HepG2 (cell line): ENCODE results near the gene ACTN4. TPM values are rescaled to one million over a fixed set of nuclear protein-coding genes. Genes with fewer than 3 reads are reported as not detected.
A peak's percentile ranks its signal among the peaks of the same experiment; 100 is the strongest.

Experiments
- BCL6 ChIP-seq: IDR thresholded peaks from 2 replicates; pipeline ENCODE4 v1.6.1; 2016; ENCODE audit warnings: missing genetic modification reagents, missing compliant biosample characterization
- CCDC6 ChIP-seq: sonication (generic); formaldehyde crosslinking; IDR thresholded peaks from 2 replicates; pipeline ENCODE4 v1.8.1; 2022; ENCODE audit warnings: mild to moderate bottlenecking, missing genetic modification reagents, moderate library complexity
- CENPT ChIP-seq: sonication (generic); formaldehyde crosslinking; IDR thresholded peaks from 2 replicates; pipeline ENCODE4 v1.8.0; 2022; ENCODE audit warnings: low read depth, mild to moderate bottlenecking, moderate library complexity, missing genetic modification reagents
- CENPX ChIP-seq: sonication (generic); formaldehyde crosslinking; IDR thresholded peaks from 2 replicates; pipeline ENCODE4 v1.9.0; 2021; ENCODE audit warnings: mild to moderate bottlenecking, missing genetic modification reagents, moderate library complexity
- EEA1 ChIP-seq: sonication (generic); formaldehyde crosslinking; IDR thresholded peaks from 2 replicates; pipeline ENCODE4 v1.5.1; 2020; ENCODE audit warnings: mild to moderate bottlenecking, missing genetic modification reagents, borderline replicate concordance
- GTF3A ChIP-seq: sonication (generic); formaldehyde crosslinking; conservative IDR thresholded peaks from 2 replicates; pipeline ENCODE4 v1.4.0; 2020; ENCODE audit warnings: mild to moderate bottlenecking, missing genetic modification reagents
- HMG20B ChIP-seq: conservative IDR thresholded peaks from 2 replicates; pipeline ENCODE4 v1.6.1; 2016; ENCODE audit warnings: missing genetic modification reagents, missing compliant biosample characterization
- IKZF1 ChIP-seq: fragments of 450-650 bp; IDR thresholded peaks from 2 replicates; pipeline ENCODE4 v1.7.1; 2016
- MED13 ChIP-seq: sonication (generic); formaldehyde crosslinking; IDR thresholded peaks from 2 replicates; pipeline ENCODE4 v1.5.0; 2020; ENCODE audit warnings: missing genetic modification reagents
- MIER3 ChIP-seq: IDR thresholded peaks from 2 replicates; pipeline ENCODE4 v1.6.1; 2016; ENCODE audit warnings: missing compliant biosample characterization, borderline replicate concordance
- NONO ChIP-seq, 2 experiments: fragments of 450-650 bp in 1 of 2; sonication (generic) in 1 of 2; formaldehyde crosslinking in 1 of 2; IDR thresholded peaks in 1 of 2; conservative IDR thresholded peaks in 1 of 2; 2 replicates each; pipeline versions ENCODE4 v1.6.1 to v1.8.0; 2017 to 2022; ENCODE audit warnings: mild to moderate bottlenecking in 1 of 2, missing genetic modification reagents in 1 of 2, moderate library complexity in 1 of 2
- NPAS2 ChIP-seq: sonication (generic); formaldehyde crosslinking; IDR thresholded peaks from 2 replicates; pipeline ENCODE4 v1.8.0; 2022; ENCODE audit warnings: mild to moderate bottlenecking, missing genetic modification reagents, borderline replicate concordance
- PITX1 ChIP-seq: sonication (generic); formaldehyde crosslinking; IDR thresholded peaks from 2 replicates; pipeline ENCODE4 v1.5.1; 2020; ENCODE audit warnings: mild to moderate bottlenecking, missing genetic modification reagents
- PLRG1 ChIP-seq: fragments of 450-650 bp; conservative IDR thresholded peaks from 2 replicates; pipeline ENCODE4 v1.6.1; 2016
- SOX13 ChIP-seq, 3 experiments: fragments of 450-650 bp in 1 of 3; sonication (generic) in 1 of 3; formaldehyde crosslinking in 1 of 3; IDR thresholded peaks in 2 of 3; conservative IDR thresholded peaks in 1 of 3; 2 replicates each; pipeline versions ENCODE4 v1.5.0 to v1.6.1; 2016 to 2020; ENCODE audit warnings: antibody characterized with exemption in 1 of 3, mild to moderate bottlenecking in 1 of 3, missing compliant biosample characterization in 1 of 3, missing genetic modification reagents in 1 of 3, moderate library complexity in 1 of 3
- SOX5 ChIP-seq: IDR thresholded peaks from 2 replicates; pipeline ENCODE4 v1.6.1; 2016; ENCODE audit warnings: borderline replicate concordance
- SP1 ChIP-seq, 2 experiments: fragments of 450-650 bp in 1 of 2; sonication (generic) in 1 of 2; formaldehyde crosslinking in 1 of 2; IDR thresholded peaks; 2 replicates each; pipeline versions ENCODE4 v1.4.0 to v1.6.1; 2016 to 2020; ENCODE audit warnings: missing genetic modification reagents in 1 of 2
- THYN1 ChIP-seq: sonication (generic); formaldehyde crosslinking; IDR thresholded peaks from 2 replicates; pipeline ENCODE4 v1.8.1; 2023; ENCODE audit warnings: low read depth, mild to moderate bottlenecking, moderate library complexity, missing genetic modification reagents, borderline replicate concordance
- ZNF282 ChIP-seq: fragments of 450-650 bp; IDR thresholded peaks from 2 replicates; pipeline ENCODE4 v1.6.1; 2018; ENCODE audit not compliant: partially characterized antibody
- ZNF543 ChIP-seq: sonication (generic); formaldehyde crosslinking; IDR thresholded peaks from 2 replicates; pipeline ENCODE4 v1.4.0; 2020; ENCODE audit warnings: mild to moderate bottlenecking, missing genetic modification reagents
- ZNF564 ChIP-seq: sonication (generic); formaldehyde crosslinking; IDR thresholded peaks from 2 replicates; pipeline ENCODE4 v1.8.1; 2023; ENCODE audit warnings: mild to moderate bottlenecking, missing genetic modification reagents
- ZNF614 ChIP-seq: IDR thresholded peaks from 2 replicates; pipeline ENCODE4 v1.6.1; 2018; ENCODE audit warnings: missing biosample characterization, missing genetic modification reagents, inconsistent platforms, borderline replicate concordance
- ZNF775 ChIP-seq: sonication (generic); formaldehyde crosslinking; IDR thresholded peaks from 2 replicates; pipeline ENCODE4 v1.4.0; 2020; ENCODE audit warnings: missing genetic modification reagents, mild to moderate bottlenecking, moderate library complexity, borderline replicate concordance
- ZSCAN12 ChIP-seq: sonication (generic); formaldehyde crosslinking; IDR thresholded peaks from 2 replicates; pipeline ENCODE4 v1.9.0; 2021; ENCODE audit warnings: mild to moderate bottlenecking, missing genetic modification reagents
- polyA plus RNA-seq, 8 experiments: library from polyadenylated mRNA; depleted of rRNA in 3 of 8; stranded (reverse) in 7 of 8; unstranded in 1 of 8; fragments of >200 nt; fragmentation: Illumina TruSeq in 4 of 8; extraction: Trizol in 4 of 8; gene quantifications; 2 replicates each; pipeline versions ENCODE4 v1.2.1 to v1.2.3, GENCODE V29; 2011 to 2016; ENCODE audit warnings: low read depth in 4 of 8, missing spikeins in 1 of 8, mixed read lengths in 1 of 8; ENCODE audit not compliant: insufficient read depth in 1 of 8
- total RNA-seq, 5 experiments: library from RNA; depleted of rRNA; stranded (reverse); fragments of >200 nt; fragmentation: Illumina TruSeq; extraction: Trizol; gene quantifications; 2 replicates each; pipeline ENCODE4 v1.2.3, GENCODE V29; 2016; ENCODE audit warnings: low read depth in 1 of 5
- TF ChIP-seq, protein P1 (sequence below): sonication (generic); formaldehyde crosslinking; IDR thresholded peaks from 2 replicates; pipeline ENCODE4 v1.4.0; 2020; ENCODE audit warnings: missing genetic modification reagents; ENCODE audit errors: not compliant biosample characterization
- TF ChIP-seq, protein P2 (sequence below): sonication (generic); formaldehyde crosslinking; conservative IDR thresholded peaks from 2 replicates; pipeline ENCODE4 v1.5.0; 2020; ENCODE audit warnings: missing genetic modification reagents
- TF ChIP-seq, protein P3 (sequence below): sonication (generic); formaldehyde crosslinking; IDR thresholded peaks from 2 replicates; pipeline ENCODE4 v1.4.0; 2020; ENCODE audit warnings: missing genetic modification reagents

The ACTN4 gene
- total and polyA plus RNA-seq, 2 of the 13 experiments (the other 11 are each of a cell fraction or from before 2014, with no cell fraction given), result 171 to 192 TPM

DNA sequence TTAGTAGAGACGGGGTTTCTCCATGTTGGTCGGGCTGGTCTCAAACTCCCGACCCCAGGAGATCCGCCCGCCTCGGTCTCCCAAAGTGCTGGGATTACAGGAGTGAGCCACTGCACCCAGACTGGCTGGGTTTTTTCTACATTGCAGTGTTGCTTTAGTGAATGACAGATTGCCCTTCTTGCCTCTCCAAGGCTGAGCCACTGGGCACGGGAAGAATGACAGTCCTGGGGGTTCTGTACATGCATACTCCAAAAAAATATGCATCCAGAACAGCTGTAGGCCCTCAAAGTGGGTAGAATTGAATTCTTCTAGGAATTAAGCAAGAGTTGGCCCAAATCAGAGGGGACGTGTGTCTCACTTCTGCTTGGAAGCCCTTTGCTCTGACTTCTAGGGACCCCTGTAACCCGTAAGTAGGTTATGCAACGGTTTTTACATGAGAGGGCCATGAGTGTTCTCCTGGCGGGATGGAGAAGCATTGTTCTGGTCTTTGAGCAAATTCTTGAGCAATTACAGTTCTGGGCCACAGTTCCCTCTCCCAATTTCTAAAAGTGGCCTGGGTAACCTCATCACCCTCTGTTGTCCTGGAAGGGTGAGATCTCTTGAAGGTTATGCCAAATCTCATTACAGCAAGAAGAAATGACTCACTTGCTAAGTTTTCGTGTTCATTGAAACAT, 3.6 kb downstream of the ACTN4 start (continued):
- TF ChIP-seq CENPT (CRISPR knock-in tag), result no peak
- TF ChIP-seq MIER3 (CRISPR knock-in tag), result no peak
- TF ChIP-seq HMG20B (CRISPR knock-in tag), result no peak
- no peak for TF ChIP-seq PITX1 (CRISPR knock-in tag)
- 0 out of 2 replicates have a peak, but pooled peaks have one; percentile 11 for TF ChIP-seq SOX5 (CRISPR knock-in tag)
- TF ChIP-seq, protein P1, sequence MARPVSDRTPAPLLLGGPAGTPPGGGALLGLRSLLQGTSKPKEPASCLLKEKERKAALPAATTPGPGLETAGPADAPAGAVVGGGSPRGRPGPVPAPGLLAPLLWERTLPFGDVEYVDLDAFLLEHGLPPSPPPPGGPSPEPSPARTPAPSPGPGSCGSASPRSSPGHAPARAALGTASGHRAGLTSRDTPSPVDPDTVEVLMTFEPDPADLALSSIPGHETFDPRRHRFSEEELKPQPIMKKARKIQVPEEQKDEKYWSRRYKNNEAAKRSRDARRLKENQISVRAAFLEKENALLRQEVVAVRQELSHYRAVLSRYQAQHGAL, result no peak
- no peak for TF ChIP-seq NPAS2 (CRISPR knock-in tag)
- no peak for TF ChIP-seq SP1 (IDR thresholded peaks at IDR 0.05)
- TF ChIP-seq SP1 (CRISPR knock-in tag; IDR thresholded peaks at IDR 0.05), result no peak
- no peak for TF ChIP-seq GTF3A
- TF ChIP-seq IKZF1, result no peak
- TF ChIP-seq, protein P2, sequence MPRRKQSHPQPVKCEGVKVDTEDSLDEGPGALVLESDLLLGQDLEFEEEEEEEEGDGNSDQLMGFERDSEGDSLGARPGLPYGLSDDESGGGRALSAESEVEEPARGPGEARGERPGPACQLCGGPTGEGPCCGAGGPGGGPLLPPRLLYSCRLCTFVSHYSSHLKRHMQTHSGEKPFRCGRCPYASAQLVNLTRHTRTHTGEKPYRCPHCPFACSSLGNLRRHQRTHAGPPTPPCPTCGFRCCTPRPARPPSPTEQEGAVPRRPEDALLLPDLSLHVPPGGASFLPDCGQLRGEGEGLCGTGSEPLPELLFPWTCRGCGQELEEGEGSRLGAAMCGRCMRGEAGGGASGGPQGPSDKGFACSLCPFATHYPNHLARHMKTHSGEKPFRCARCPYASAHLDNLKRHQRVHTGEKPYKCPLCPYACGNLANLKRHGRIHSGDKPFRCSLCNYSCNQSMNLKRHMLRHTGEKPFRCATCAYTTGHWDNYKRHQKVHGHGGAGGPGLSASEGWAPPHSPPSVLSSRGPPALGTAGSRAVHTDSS (CRISPR knock-in tag), result no peak
- TF ChIP-seq EEA1, result no peak
- peak; percentile 63 for TF ChIP-seq BCL6 (CRISPR knock-in tag)
- TF ChIP-seq ZSCAN12 (CRISPR knock-in tag), result no peak
- no peak for TF ChIP-seq ZNF282
- TF ChIP-seq ZNF775 (CRISPR knock-in tag), result no peak
- TF ChIP-seq ZNF564 (CRISPR knock-in tag), result no peak
- TF ChIP-seq CCDC6 (CRISPR knock-in tag), result 0 out of 2 replicates have a peak, but pooled peaks have one; percentile 47
- TF ChIP-seq NONO (IDR thresholded peaks at IDR 0.05), result no peak
- TF ChIP-seq NONO (CRISPR knock-in tag; conservative IDR thresholded peaks at IDR 0.05), result no peak
- TF ChIP-seq ZNF614, result no peak
- no peak for TF ChIP-seq THYN1 (CRISPR knock-in tag)
- TF ChIP-seq, protein P3, sequence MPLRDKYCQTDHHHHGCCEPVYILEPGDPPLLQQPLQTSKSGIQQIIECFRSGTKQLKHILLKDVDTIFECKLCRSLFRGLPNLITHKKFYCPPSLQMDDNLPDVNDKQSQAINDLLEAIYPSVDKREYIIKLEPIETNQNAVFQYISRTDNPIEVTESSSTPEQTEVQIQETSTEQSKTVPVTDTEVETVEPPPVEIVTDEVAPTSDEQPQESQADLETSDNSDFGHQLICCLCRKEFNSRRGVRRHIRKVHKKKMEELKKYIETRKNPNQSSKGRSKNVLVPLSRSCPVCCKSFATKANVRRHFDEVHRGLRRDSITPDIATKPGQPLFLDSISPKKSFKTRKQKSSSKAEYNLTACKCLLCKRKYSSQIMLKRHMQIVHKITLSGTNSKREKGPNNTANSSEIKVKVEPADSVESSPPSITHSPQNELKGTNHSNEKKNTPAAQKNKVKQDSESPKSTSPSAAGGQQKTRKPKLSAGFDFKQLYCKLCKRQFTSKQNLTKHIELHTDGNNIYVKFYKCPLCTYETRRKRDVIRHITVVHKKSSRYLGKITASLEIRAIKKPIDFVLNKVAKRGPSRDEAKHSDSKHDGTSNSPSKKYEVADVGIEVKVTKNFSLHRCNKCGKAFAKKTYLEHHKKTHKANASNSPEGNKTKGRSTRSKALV (CRISPR knock-in tag), result no peak
- TF ChIP-seq ZNF543 (CRISPR knock-in tag), result 0 out of 2 replicates have a peak, but pooled peaks have one; percentile 32
- TF ChIP-seq MED13 (CRISPR knock-in tag), result no peak
- no peak for TF ChIP-seq CENPX (CRISPR knock-in tag)
- no peak for TF ChIP-seq SOX13 (IDR thresholded peaks at IDR 0.05)
- peak in 1 of 2 experiments; percentile 58; a peak in 2 of 4 replicates for TF ChIP-seq SOX13 (CRISPR knock-in tag; conservative IDR thresholded peaks at IDR 0.05 in 1 of 2, IDR thresholded peaks at IDR 0.05 in 1 of 2)
- TF ChIP-seq PLRG1, result no peak
